ENCODE data around the gene UCP2. TPM values are rescaled to one million over a fixed set of nuclear protein-coding genes. Genes with fewer than 3 reads are reported as not detected.
A peak's percentile ranks its signal among the peaks of the same experiment; 100 is the strongest.

Gene UCP2
- total and polyA plus RNA-seq, 9 of the 15 experiments (the other 6 are each of a cell fraction or from before 2014, with no cell fraction given) = 19.2 to 216 (median 87.9) TPM

DNA sequence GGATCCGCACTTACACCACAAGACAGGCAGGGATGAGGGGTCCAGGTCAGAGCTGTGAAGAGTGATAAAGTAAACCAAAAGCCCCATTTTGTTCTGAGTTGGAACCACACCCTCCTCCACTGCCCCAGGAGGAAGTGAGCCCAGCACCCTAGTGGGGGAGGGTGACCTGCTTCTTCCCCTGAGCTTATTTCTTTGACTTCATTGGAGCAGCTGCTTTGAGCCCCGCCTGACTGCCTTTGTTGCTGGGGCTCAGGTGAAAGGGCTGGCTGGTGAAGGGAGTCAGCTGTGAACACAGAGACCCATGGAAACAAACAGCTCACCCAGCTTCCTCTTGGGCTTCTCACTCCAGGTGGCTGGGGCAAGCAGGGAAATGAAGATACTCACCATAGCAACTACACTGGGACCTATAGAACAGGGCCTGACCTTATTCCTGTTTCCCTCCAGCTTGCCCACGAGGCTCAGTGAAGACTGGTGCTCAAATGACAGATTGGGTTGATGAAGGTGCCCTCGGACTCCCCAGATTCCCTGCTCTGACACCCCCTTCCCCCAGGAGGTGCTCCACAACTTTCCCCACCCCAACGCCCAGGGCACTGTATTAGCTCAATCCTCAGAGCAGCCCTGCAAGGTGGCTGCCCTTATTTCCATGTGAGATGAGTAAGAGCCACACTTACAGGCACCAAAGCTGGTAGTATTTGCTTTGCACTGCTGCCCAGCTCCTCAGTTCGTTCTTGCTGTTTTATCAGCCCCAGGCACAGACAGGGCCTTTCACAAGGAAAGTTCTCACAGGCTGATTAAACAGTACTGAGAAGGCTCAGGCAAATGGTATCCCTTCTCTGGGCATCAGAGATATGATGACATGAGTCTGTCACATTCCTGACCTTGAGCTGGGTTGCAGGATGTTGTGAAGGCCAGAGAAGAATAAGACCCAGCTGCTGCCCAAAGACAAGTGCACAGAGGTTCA, 2.4 kb downstream of the UCP2 start (continued):
- TF ChIP-seq, protein P1, sequence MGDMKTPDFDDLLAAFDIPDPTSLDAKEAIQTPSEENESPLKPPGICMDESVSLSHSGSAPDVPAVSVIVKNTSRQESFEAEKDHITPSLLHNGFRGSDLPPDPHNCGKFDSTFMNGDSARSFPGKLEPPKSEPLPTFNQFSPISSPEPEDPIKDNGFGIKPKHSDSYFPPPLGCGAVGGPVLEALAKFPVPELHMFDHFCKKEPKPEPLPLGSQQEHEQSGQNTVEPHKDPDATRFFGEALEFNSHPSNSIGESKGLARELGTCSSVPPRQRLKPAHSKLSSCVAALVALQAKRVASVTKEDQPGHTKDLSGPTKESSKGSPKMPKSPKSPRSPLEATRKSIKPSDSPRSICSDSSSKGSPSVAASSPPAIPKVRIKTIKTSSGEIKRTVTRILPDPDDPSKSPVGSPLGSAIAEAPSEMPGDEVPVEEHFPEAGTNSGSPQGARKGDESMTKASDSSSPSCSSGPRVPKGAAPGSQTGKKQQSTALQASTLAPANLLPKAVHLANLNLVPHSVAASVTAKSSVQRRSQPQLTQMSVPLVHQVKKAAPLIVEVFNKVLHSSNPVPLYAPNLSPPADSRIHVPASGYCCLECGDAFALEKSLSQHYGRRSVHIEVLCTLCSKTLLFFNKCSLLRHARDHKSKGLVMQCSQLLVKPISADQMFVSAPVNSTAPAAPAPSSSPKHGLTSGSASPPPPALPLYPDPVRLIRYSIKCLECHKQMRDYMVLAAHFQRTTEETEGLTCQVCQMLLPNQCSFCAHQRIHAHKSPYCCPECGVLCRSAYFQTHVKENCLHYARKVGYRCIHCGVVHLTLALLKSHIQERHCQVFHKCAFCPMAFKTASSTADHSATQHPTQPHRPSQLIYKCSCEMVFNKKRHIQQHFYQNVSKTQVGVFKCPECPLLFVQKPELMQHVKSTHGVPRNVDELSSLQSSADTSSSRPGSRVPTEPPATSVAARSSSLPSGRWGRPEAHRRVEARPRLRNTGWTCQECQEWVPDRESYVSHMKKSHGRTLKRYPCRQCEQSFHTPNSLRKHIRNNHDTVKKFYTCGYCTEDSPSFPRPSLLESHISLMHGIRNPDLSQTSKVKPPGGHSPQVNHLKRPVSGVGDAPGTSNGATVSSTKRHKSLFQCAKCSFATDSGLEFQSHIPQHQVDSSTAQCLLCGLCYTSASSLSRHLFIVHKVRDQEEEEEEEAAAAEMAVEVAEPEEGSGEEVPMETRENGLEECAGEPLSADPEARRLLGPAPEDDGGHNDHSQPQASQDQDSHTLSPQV (IDR thresholded peaks at IDR 0.05) = peak; percentile 49
- TF ChIP-seq ZNF384 (IDR thresholded peaks at IDR 0.05; ENCODE audit: low read depth, low read length) (no peak), FOXA1 (IDR thresholded peaks at IDR 0.05; ENCODE audit: borderline replicate concordance) (no peak), RBBP5 (IDR thresholded peaks at IDR 0.05; ENCODE audit: borderline replicate concordance, insufficient read depth, low read length, poor library complexity, severe bottlenecking) (peak; percentile 17), HNRNPL (IDR thresholded peaks at IDR 0.05; ENCODE audit: low read depth, low read length) (no peak), POU5F1 (IDR thresholded peaks at IDR 0.05; ENCODE audit: borderline replicate concordance, low read depth, low read length, partially characterized antibody) (no peak), ZC3H4 (CRISPR knock-in tag; IDR thresholded peaks at IDR 0.05; ENCODE audit: borderline replicate concordance) (no peak), MAZ (CRISPR knock-in tag; conservative IDR thresholded peaks at IDR 0.05 in 1 of 2, IDR thresholded peaks at IDR 0.05 in 1 of 2) (no peak), GABPA (tag; conservative IDR thresholded peaks at IDR 0.05; ENCODE audit: low read depth) (peak; percentile 47; the same call in 1 of the 2 replicates), ZNF696 (CRISPR knock-in tag; conservative IDR thresholded peaks at IDR 0.05) (no peak), ZFP36 (IDR thresholded peaks at IDR 0.05; ENCODE audit: low read depth, low read length, partially characterized antibody) (peak; percentile 28), SAFB (IDR thresholded peaks at IDR 0.05; ENCODE audit: borderline replicate concordance, low read depth, low read length) (no peak), ZNF316 (IDR thresholded peaks at IDR 0.05) (no peak), HNRNPH1 (optimal IDR thresholded peaks at IDR 0.05; ENCODE audit: low read depth, low read length) (no peak)
- TF ChIP-seq, protein P2, sequence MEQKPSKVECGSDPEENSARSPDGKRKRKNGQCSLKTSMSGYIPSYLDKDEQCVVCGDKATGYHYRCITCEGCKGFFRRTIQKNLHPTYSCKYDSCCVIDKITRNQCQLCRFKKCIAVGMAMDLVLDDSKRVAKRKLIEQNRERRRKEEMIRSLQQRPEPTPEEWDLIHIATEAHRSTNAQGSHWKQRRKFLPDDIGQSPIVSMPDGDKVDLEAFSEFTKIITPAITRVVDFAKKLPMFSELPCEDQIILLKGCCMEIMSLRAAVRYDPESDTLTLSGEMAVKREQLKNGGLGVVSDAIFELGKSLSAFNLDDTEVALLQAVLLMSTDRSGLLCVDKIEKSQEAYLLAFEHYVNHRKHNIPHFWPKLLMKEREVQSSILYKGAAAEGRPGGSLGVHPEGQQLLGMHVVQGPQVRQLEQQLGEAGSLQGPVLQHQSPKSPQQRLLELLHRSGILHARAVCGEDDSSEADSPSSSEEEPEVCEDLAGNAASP (IDR thresholded peaks at IDR 0.05) = no peak
- TF ChIP-seq, protein P3, sequence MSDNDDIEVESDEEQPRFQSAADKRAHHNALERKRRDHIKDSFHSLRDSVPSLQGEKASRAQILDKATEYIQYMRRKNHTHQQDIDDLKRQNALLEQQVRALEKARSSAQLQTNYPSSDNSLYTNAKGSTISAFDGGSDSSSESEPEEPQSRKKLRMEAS (CRISPR knock-in tag; IDR thresholded peaks at IDR 0.05) = 0 out of 2 replicates have a peak, but pooled peaks have one; percentile 11
- TF ChIP-seq, protein P4, sequence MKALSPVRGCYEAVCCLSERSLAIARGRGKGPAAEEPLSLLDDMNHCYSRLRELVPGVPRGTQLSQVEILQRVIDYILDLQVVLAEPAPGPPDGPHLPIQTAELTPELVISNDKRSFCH (CRISPR knock-in tag; IDR thresholded peaks at IDR 0.05) = no peak
- TF ChIP-seq, protein P4 (tag; IDR thresholded peaks at IDR 0.05) = no peak

Measured in K562 (cell line).